OCI-LY3 (cell line): ENCODE data around the gene KAT6B.

ENCODE experiments used
- H2AFZ ChIP-seq: fragments of 200-600, 300-600 bp; shearing (Covaris generic); 2 replicates; pipeline ENCODE4 v1.6.0; 2014; ENCODE audit warnings: antibody characterized with exemption, low read depth, low read length
- H3K27ac ChIP-seq: fragments of 200-600, 300-600 bp; sonication (generic); 2 replicates; pipeline ENCODE4 v1.5.1; 2014; ENCODE audit warnings: mild to moderate bottlenecking, low read length, moderate library complexity, mixed read lengths
- H3K27me3 ChIP-seq: fragments of 200-600, 300-600 bp; sonication (generic); 2 replicates; pipeline ENCODE4 v1.6.1; 2014; ENCODE audit warnings: low read depth, low read length, mixed read lengths
- H3K36me3 ChIP-seq: fragments of 200-600, 300-600 bp; sonication (generic); replicated peaks from 2 replicates; pipeline ENCODE3; 2014; ENCODE audit warnings: low read depth, low read length, mixed read lengths
- H3K4me1 ChIP-seq: fragments of 300-600, 200-600 bp; sonication (generic); 2 replicates; pipeline ENCODE4 v1.6.1; 2014; ENCODE audit warnings: low read length, mixed read lengths
- H3K4me2 ChIP-seq: fragments of 200-600, 300-600 bp; sonication (generic); 2 replicates; pipeline ENCODE4 v1.6.1; 2014; ENCODE audit warnings: low read length, mixed read lengths
- H3K4me3 ChIP-seq: fragments of 300-600, 200-600 bp; sonication (generic); 2 replicates; pipeline ENCODE4 v1.5.1; 2014; ENCODE audit warnings: antibody characterized with exemption, mild to moderate bottlenecking, low read length, moderate library complexity
- H3K79me2 ChIP-seq: fragments of 300-600, 200-600 bp; shearing (Covaris generic); 2 replicates; pipeline ENCODE4 v1.6.1; 2014; ENCODE audit warnings: mild to moderate bottlenecking, low read length, mixed read lengths
- H3K9ac ChIP-seq: fragments of 300-600, 200-600 bp; shearing (Covaris generic); 2 replicates; pipeline ENCODE4 v1.6.0; 2014; ENCODE audit warnings: mild to moderate bottlenecking, low read length, moderate library complexity
- H3K9me3 ChIP-seq: fragments of 200-600, 300-600 bp; shearing (Covaris generic); 2 replicates; pipeline ENCODE4 v1.6.1; 2014; ENCODE audit warnings: low read length, mixed read lengths; ENCODE audit not compliant: insufficient read depth
- H4K20me1 ChIP-seq: fragments of 200-600, 300-600 bp; sonication (generic); 2 replicates; pipeline ENCODE4 v1.6.1; 2016; ENCODE audit warnings: low read length, mixed read lengths; ENCODE audit not compliant: insufficient read depth
- EZH2phosphoT487 ChIP-seq: fragments of 200-600 bp; shearing (Covaris generic); IDR thresholded peaks from 2 replicates; pipeline ENCODE4 v1.6.1; 2018; ENCODE audit warnings: antibody characterized with exemption, mixed run types, low read depth
- TF ChIP-seq, protein P1 (sequence below): fragments of 200-600, 300-600 bp; sonication (generic); IDR thresholded peaks from 2 replicates; pipeline ENCODE4 v1.5.1; 2014; ENCODE audit warnings: antibody characterized with exemption, low read length, low read depth

The KAT6B gene

DNA sequence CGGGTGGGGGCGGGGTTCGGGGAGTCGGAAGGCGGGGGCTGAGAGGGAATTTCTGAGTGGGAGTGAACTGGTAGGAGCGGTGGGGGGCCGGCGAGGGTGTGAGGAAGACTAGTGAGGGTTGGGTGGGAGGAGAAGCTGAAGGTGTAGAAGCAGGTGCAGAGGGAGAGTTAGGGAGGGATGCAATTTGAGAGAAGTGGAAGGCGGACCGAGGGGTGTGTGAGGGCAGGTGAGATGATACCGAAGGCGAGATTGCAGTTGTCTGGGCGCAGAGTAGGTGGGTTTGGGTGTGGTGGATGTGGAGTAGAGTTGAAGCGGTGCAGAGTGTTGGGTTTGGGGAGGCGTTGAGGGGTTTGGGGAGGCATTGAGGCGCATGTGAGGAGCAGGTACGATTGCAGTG is 643 bp downstream of the KAT6B start:
- peak overlapping the region; percentile 97 for H3K4me3 ChIP-seq
- peak overlapping the region; percentile 42 for H3K27ac ChIP-seq
- H3K79me2 ChIP-seq = peaks cover 15% of the 10 kb centered on the region
- H3K4me2 ChIP-seq = peak overlapping the region; percentile 97
- H4K20me1 ChIP-seq = no peaks in the 10 kb centered on the region
- H3K36me3 ChIP-seq = no peaks in the 10 kb centered on the region
- H3K4me1 ChIP-seq = peaks cover 12% of the 10 kb centered on the region
- H3K9ac ChIP-seq = peak overlapping the region; percentile 65
- TF ChIP-seq EZH2phosphoT487 = no peak
- TF ChIP-seq, protein P1, sequence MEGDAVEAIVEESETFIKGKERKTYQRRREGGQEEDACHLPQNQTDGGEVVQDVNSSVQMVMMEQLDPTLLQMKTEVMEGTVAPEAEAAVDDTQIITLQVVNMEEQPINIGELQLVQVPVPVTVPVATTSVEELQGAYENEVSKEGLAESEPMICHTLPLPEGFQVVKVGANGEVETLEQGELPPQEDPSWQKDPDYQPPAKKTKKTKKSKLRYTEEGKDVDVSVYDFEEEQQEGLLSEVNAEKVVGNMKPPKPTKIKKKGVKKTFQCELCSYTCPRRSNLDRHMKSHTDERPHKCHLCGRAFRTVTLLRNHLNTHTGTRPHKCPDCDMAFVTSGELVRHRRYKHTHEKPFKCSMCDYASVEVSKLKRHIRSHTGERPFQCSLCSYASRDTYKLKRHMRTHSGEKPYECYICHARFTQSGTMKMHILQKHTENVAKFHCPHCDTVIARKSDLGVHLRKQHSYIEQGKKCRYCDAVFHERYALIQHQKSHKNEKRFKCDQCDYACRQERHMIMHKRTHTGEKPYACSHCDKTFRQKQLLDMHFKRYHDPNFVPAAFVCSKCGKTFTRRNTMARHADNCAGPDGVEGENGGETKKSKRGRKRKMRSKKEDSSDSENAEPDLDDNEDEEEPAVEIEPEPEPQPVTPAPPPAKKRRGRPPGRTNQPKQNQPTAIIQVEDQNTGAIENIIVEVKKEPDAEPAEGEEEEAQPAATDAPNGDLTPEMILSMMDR = no peak
- peak overlapping the region; percentile 81; the same call in 1 of the 2 replicates for H2AFZ ChIP-seq
- H3K27me3 ChIP-seq = no peaks in the 10 kb centered on the region
- no peaks in the 10 kb centered on the region for H3K9me3 ChIP-seq

DNA sequence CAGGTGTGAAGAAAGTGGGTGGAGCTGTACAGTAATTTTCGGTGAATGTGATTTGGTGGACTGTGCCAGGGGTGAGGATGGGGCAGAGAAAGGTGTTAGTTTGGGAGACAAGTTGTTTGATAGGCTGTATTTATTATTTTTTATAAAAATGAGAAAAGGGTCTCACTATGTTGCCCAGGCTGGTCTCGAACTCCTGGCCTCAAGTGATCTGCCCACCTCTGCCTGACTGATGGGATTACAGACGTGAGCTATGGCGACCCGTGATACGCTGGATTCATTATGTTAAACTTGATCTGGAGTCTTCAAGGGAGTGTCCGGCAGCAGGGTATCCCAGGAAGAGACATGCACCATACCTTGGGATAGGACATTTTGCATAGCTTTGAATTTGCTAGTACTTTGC is 1.3 kb downstream of the KAT6B start:
- no peak overlapping the region for H2AFZ ChIP-seq
- TF ChIP-seq EZH2phosphoT487 = no peak
- TF ChIP-seq, protein P1 = no peak
- no peak overlapping the region for H3K27ac ChIP-seq

DNA sequence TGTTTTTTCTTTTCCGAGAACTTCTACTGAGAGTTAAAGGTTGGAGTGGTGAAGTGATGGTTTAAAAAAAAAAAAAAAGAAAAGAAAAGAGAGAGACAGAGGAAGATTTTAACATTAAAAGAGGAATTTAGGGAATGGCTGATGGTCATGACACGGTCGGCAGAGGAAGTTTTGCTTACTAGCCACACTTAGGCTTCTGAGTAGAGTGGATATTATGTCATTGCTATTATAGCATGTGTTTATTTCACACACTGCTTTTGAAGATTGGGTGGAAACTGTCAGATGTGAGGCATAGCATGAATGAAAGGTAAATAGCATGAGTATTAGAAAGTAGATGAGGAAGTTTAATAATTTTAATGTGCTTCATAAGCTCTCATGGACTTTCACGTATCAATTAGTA is 2.5 kb downstream of the KAT6B start:
- no peak overlapping the region for H3K4me2 ChIP-seq
- no peak for TF ChIP-seq EZH2phosphoT487
- TF ChIP-seq, protein P1 = no peak
- H4K20me1 ChIP-seq = no peaks in the 10 kb centered on the region
- no peaks in the 10 kb centered on the region for H3K36me3 ChIP-seq
- H3K27me3 ChIP-seq = no peaks in the 10 kb centered on the region
- peaks cover 11% of the 10 kb centered on the region for H3K4me1 ChIP-seq
- no peak overlapping the region for H3K9ac ChIP-seq
- H3K4me3 ChIP-seq = no peak overlapping the region
- H3K27ac ChIP-seq = no peak overlapping the region
- no peak overlapping the region for H2AFZ ChIP-seq
- no peaks in the 10 kb centered on the region for H3K9me3 ChIP-seq
- H3K79me2 ChIP-seq = peaks cover 15% of the 10 kb centered on the region

More for the DNA sequence above, 1.3 kb downstream of the KAT6B start:
- H3K9ac ChIP-seq = peak overlapping the region; percentile 65; the same call in 1 of the 2 replicates
- H3K4me1 ChIP-seq = peaks cover 12% of the 10 kb centered on the region
- H3K4me2 ChIP-seq = peak overlapping the region; percentile 97
- no peaks in the 10 kb centered on the region for H3K36me3 ChIP-seq
- peaks cover 15% of the 10 kb centered on the region for H3K79me2 ChIP-seq
- no peaks in the 10 kb centered on the region for H4K20me1 ChIP-seq
- H3K9me3 ChIP-seq = no peaks in the 10 kb centered on the region
- H3K4me3 ChIP-seq = peak overlapping the region; percentile 97
- no peaks in the 10 kb centered on the region for H3K27me3 ChIP-seq

DNA sequence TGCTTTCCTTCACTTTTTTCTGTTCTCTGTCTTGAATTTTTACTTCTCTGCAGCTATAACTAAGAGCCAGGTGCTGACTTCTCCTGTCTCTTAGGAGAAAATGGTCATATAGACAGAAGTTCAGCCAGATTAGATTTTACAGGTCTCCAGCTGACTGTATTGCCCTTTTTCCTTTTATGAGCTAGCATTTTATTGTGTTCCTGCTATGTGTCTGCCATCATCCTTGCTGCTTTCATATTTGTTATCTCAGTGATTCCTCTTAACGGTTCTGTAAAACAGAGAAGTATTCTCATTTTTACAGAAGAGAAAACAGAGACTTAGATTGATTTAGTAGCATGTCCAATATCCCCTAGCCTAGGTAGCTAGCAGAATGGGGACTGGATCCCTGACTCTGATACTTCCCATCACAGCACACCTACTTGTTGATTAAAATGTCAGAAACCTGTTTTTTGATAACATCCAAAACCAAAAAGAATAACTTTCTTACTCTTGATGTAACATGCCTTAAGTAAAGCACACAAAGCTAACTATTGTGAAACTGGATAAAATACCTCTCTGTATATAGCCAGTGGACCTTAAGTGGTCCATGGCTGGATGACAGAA is 5.2 kb downstream of the KAT6B start:
- Histone ChIP-seq H2AFZ (no peak overlapping the region), H3K9ac (no peak overlapping the region), H3K9me3 (no peaks in the 10 kb centered on the region), H4K20me1 (no peaks in the 10 kb centered on the region), H3K4me2 (no peak overlapping the region), H3K4me1 (peaks cover 7% of the 10 kb centered on the region), H3K79me2 (peaks cover 15% of the 10 kb centered on the region), H3K36me3 (peaks cover 3% of the 10 kb centered on the region), H3K27me3 (no peaks in the 10 kb centered on the region), H3K27ac (no peak overlapping the region), H3K4me3 (no peak overlapping the region)
- TF ChIP-seq, protein P1 = no peak
- no peak for TF ChIP-seq EZH2phosphoT487
